Spinal cord (tissue), 10 donors: ENCODE data around the gene ADORA1. TPM values are rescaled to one million over a fixed set of nuclear protein-coding genes. Genes with fewer than 3 reads are reported as not detected.

Experiments
- DNase-seq, 6 donors: peaks; one replicate each; pipeline versions ENCODE4 v3.0.0 to v3.0.0-alpha.2; 2013 to 2015; ENCODE audit warnings: low spot score in 6 of 6, low read depth in 4 of 6
- H3K27ac ChIP-seq: one replicate; pipeline ENCODE4 v1.5.1; 2013; ENCODE audit warnings: low read depth, low read length, control low read depth
- H3K27me3 ChIP-seq: one replicate; pipeline ENCODE4 v1.6.1; 2013; ENCODE audit warnings: low read length; ENCODE audit not compliant: control insufficient read depth, insufficient read depth
- H3K36me3 ChIP-seq: one replicate; pipeline ENCODE4 v1.6.1; 2013; ENCODE audit warnings: low read length; ENCODE audit not compliant: control insufficient read depth, insufficient read depth
- H3K4me1 ChIP-seq: one replicate; pipeline ENCODE4 v1.6.1; 2013; ENCODE audit warnings: low read length; ENCODE audit not compliant: control insufficient read depth, insufficient read depth
- H3K4me3 ChIP-seq: one replicate; pipeline ENCODE4 v1.5.1; 2013; ENCODE audit warnings: low read depth, low read length, control low read depth
- H3K9me3 ChIP-seq: one replicate; pipeline ENCODE4 v1.6.1; 2013; ENCODE audit warnings: low read length; ENCODE audit not compliant: control insufficient read depth, insufficient read depth
- WGBS: methylation state at CpG from one replicate; pipeline ENCODE4 v1.1.5; 2013; ENCODE audit warnings: missing lambda C conversion rate; ENCODE audit not compliant: insufficient coverage; 5-methylcytosine and 5-hydroxymethylcytosine counted together
- polyA plus RNA-seq, 2 donors: library from polyadenylated mRNA; unstranded; fragments of 120-200 nt; gene quantifications; one replicate each; pipeline ENCODE4 v1.2.1, GENCODE V29; 2013; ENCODE audit not compliant: insufficient read length in 2 of 2
- total RNA-seq, 2 donors: library from RNA; depleted of rRNA in 1 of 2; stranded (reverse); fragments of 120-200 nt in 1 of 2; fragments of >200 nt in 1 of 2; gene quantifications; one replicate each; pipeline versions ENCODE4 v1.2.3 to v1.2.4, GENCODE V29; 2013 to 2014
- donor health status: healthy.

ADORA1 gene
- total and polyA plus RNA-seq, 4 donors: 3.1 to 29.7 (median 20.2) TPM

GRCh38 chr1:203091761-203092330 is 35.7 kb upstream of the ADORA1 start:
- Histone ChIP-seq H3K4me1 (peaks cover 18% of the 10 kb centered on the region), H3K27me3 (no peaks in the 10 kb centered on the region), H3K36me3 (no peaks in the 10 kb centered on the region), H3K9me3 (peaks cover 8% of the 10 kb centered on the region), H3K27ac (no peak overlapping the region), H3K4me3 (no peak overlapping the region)
- no peak for DNase-seq
- 100% methylated on average over 3 of the region's 6 CpGs for WGBS

- Histone ChIP-seq H3K9me3 (peaks cover 8% of the 10 kb centered on the region), H3K27me3 (no peaks in the 10 kb centered on the region), H3K36me3 (no peaks in the 10 kb centered on the region), H3K27ac (no peak overlapping the region), H3K4me3 (no peak overlapping the region), H3K4me1 (peaks cover 18% of the 10 kb centered on the region)
- 75% methylated on average over 1 of the region's 1 CpG for WGBS
- no peak for DNase-seq
These were observed 33.6 kb upstream of the ADORA1 start for GRCh38 chr1:203093754-203094410.

GRCh38 chr1:203095061-203095690 is 32.4 kb upstream of the ADORA1 start:
- Histone ChIP-seq H3K27ac (no peak overlapping the region), H3K27me3 (no peaks in the 10 kb centered on the region), H3K4me1 (peaks cover 6% of the 10 kb centered on the region), H3K36me3 (no peaks in the 10 kb centered on the region), H3K9me3 (peaks cover 8% of the 10 kb centered on the region), H3K4me3 (no peak overlapping the region)
- DNase-seq: no peak
- WGBS: no CpG with 5 or more reads among the region's 1 CpG

GRCh38 chr1:203096566-203096965 is 31.0 kb upstream of the ADORA1 start:
- Histone ChIP-seq H3K4me3 (no peak overlapping the region), H3K27ac (no peak overlapping the region), H3K4me1 (no peaks in the 10 kb centered on the region), H3K36me3 (no peaks in the 10 kb centered on the region), H3K9me3 (peaks cover 8% of the 10 kb centered on the region), H3K27me3 (no peaks in the 10 kb centered on the region)
- DNase-seq: no peak

GRCh38 chr1:203097001-203097400 is 30.5 kb upstream of the ADORA1 start:
- H3K4me3 ChIP-seq: no peak overlapping the region
- H3K27ac ChIP-seq: no peak overlapping the region
- no peak for DNase-seq
- H3K4me1 ChIP-seq: no peaks in the 10 kb centered on the region
- no peaks in the 10 kb centered on the region for H3K36me3 ChIP-seq
- no peaks in the 10 kb centered on the region for H3K27me3 ChIP-seq
- H3K9me3 ChIP-seq: peaks cover 8% of the 10 kb centered on the region
- 76% methylated on average over 1 of the region's 1 CpG for WGBS

- no peaks in the 10 kb centered on the region for H3K36me3 ChIP-seq
- no peak overlapping the region for H3K4me3 ChIP-seq
- peaks cover 8% of the 10 kb centered on the region for H3K9me3 ChIP-seq
- DNase-seq: no peak
- H3K27me3 ChIP-seq: no peaks in the 10 kb centered on the region
- H3K4me1 ChIP-seq: no peaks in the 10 kb centered on the region
- 78% methylated on average over 1 of the region's 1 CpG for WGBS
- no peak overlapping the region for H3K27ac ChIP-seq
These were observed 29.1 kb upstream of the ADORA1 start for GRCh38 chr1:203098445-203098844.

- 80% methylated on average over 1 of the region's 8 CpGs for WGBS
- Histone ChIP-seq H3K4me1 (no peaks in the 10 kb centered on the region), H3K36me3 (no peaks in the 10 kb centered on the region), H3K27ac (no peak overlapping the region), H3K4me3 (no peak overlapping the region), H3K27me3 (no peaks in the 10 kb centered on the region), H3K9me3 (peaks cover 8% of the 10 kb centered on the region)
- no peak for DNase-seq
These were observed 28.5 kb upstream of the ADORA1 start for GRCh38 chr1:203098914-203099520.

GRCh38 chr1:203099805-203100515 is 27.6 kb upstream of the ADORA1 start:
- 95% methylated on average over 6 of the region's 7 CpGs for WGBS
- Histone ChIP-seq H3K4me1 (no peaks in the 10 kb centered on the region), H3K4me3 (no peak overlapping the region), H3K9me3 (peaks cover 7% of the 10 kb centered on the region), H3K36me3 (no peaks in the 10 kb centered on the region), H3K27ac (no peak overlapping the region), H3K27me3 (no peaks in the 10 kb centered on the region)
- DNase-seq: no peak

GRCh38 chr1:203100516-203100869 is 27.0 kb upstream of the ADORA1 start:
- Histone ChIP-seq H3K4me1 (no peaks in the 10 kb centered on the region), H3K36me3 (no peaks in the 10 kb centered on the region), H3K27me3 (no peaks in the 10 kb centered on the region), H3K4me3 (no peak overlapping the region), H3K9me3 (peaks cover 2% of the 10 kb centered on the region), H3K27ac (no peak overlapping the region)
- no peak for DNase-seq
